Eye (tissue), 1 donor: Measurements from ENCODE around the gene GRAMD2B.
"Not testable (repeated sequence)": the region's sequence is repeated elsewhere in the genome, so short reads cannot be mapped to it uniquely, and the experiment has no call there.

Source experiments
- DNase-seq: peaks from one replicate; pipeline ENCODE4 v3.0.0-alpha.2; 2015

The GRAMD2B gene

GRCh38 chr5:126414874-126415502 lies 8.2 kb upstream of the GRAMD2B start:
- no peak for DNase-seq

DNA sequence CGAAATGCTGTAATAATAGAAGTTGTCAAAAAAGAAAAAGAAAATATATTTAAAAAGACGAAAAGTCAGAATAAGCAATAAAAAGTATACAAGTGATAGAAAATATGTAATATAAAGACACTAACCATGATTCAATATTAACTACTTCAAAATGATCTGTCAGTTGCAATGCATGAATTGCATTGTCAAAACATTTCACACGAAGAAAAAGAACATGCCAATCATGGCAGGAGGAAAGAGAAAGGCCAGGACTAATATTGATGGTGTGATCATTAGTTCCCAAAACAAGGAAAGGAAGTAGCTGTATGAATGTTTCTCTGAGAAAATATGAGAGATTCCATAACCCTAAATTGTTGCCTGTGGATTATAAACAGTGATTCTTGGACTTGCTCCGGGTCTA lies 7.4 kb upstream of the GRAMD2B start:
- no peak for DNase-seq

DNA sequence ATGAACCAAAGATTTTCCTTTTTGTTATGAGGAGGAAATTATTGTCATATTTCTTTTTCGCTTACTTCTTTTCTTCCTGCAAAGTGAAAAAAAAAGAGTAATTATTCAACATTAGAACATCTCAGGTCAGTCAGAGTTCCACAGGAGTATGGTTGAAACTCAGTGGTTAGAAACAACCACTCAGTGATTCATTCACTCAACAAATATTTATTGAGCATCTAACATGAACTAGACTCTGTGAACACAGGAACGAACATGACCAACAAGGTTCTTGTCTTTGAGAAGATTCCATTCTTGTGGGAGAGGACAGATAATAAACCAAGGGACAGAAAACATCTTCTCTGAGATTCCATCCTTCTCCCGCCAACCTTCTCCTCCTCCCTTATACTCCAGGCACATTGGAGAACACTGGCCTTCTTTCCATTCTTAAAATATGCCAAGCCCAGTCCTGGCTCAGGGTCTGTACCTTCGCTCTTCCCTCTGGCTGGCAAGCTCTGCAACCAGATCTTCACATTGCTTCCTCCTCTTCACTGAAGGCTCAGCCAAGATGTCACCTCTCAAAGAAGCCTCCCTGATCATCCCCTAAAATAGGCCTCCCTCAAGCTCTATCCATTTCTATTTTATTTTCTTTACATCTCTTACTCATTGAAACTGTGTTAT lies 6.8 kb upstream of the GRAMD2B start:
- DNase-seq: no peak

DNA sequence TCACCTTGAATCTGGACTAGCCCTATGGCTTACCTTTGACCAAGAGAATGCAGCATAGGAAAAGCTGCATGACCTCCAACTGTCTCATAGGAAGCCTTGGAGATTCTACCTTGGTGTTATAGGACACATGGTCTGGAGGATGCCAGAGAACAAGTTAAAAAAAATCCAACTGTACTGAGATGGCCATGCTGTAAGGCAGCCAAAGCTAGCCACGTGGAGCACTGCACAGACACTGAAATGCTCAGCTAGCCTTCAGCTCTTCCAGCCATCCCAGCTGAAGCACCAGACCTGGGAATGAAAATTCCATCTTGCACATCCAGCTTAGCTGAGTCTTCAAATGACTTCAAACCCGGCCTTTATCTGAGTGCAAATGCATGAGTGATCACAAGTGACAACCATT lies 6.0 kb upstream of the GRAMD2B start:
- peak; percentile 66 for DNase-seq

- no peak for DNase-seq
These were observed 4.1 kb upstream of the GRAMD2B start for GRCh38 chr5:126419102-126419501.

GRCh38 chr5:126428421-126428820 lies 5.2 kb downstream of the GRAMD2B start:
- no peak for DNase-seq

DNA sequence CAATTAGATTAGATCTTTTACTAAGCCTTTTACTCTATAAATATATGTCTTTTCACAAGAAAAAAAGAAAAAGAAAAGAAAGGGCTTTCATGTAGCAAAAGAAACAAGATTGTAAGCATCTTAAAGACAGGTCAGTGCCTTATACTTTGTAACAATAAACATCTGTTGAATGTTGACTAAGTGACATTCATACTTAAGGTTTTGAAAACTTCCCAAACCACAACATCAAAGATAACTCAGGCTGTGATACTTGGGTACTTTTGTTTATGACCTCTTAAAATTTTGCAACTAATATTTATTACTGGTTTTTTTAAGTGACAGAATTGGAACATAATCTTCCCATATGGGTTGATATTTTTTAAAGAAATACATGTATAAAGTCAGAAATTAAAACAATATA lies 7.4 kb downstream of the GRAMD2B start:
- no peak for DNase-seq

DNA sequence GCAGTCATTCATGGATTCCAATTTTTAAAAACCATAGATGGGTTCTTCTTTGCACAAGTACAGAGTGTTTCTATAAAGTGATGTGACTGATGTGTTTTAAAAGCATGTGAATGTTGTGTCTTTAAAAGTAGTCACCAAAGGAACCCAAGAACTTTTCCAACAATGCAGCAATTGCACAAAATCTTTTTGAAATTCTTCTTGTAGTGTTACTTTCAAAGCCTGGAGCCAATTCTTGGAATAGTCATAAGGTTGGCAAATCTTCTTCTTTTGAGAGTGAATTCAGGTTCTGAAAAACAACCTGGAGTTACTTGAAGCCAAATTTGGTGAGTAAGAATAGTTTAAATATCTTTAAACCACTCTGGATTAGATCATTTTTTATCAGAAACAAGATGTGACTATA lies 10.5 kb downstream of the GRAMD2B start:
- peak; percentile 7 for DNase-seq

DNA sequence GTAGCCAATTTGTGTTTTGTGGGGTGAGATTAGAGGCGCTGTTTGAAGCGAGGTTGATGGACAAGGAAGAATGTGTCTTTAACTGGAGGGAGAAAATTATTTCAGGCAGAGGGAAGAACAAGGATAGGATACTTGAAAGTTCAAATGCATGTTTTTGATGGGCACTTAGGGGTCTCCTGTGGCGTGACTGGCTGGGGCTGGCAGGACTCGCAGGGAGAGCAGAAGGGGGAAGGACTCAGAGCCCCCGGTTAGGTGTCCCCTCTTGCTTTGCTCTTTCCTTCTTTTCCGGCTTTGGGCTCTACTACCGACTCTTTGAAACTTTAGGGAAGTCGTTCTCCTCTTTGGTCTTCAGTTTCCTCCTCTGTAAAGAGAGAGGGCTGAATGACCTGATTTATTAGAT lies 12.1 kb downstream of the GRAMD2B start:
- no peak for DNase-seq

DNA sequence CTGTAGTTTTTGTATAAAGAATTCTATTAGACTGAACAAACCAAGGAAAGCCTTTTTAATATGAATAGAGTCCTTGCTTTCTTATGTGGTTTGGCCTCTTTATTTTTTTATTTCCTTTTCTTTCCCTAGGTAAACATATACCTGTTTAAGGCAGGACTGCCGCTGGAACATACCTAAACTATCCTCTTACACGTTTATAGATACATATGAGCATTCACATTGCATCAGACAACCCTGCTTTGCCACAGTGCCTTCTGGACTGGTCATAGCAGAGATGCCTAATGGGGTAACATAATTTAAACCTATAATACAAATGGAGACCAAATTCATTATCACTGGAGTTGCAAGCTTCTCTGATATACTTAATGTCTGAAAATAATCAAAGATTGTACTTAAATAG lies 12.5 kb downstream of the GRAMD2B start:
- no peak for DNase-seq

DNA sequence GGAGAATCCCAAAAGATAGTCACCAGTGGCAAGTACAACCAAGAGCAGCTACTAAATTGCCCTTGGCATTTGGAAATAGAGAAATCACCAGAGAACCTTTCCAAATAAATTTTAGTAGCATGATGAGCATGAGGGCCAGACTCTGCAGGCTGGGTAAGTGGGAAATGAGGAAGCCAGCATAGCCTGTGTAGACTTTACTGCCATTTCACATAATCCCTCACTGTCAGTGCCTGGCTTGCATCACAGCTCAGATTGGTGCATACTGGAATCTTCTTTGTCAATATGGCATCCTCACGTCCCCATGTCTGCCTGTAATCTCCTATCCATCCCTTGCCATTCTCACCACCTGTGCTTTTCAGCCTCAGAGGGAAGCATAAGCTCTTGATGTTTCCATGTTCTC lies 14.5 kb downstream of the GRAMD2B start:
- DNase-seq: no peak

- no peak for DNase-seq
These were observed 15.1 kb downstream of the GRAMD2B start for GRCh38 chr5:126438267-126438666.

GRCh38 chr5:126438868-126439267 lies 15.7 kb downstream of the GRAMD2B start:
- no peak for DNase-seq

- not testable (repeated sequence) for DNase-seq
These were observed 16.5 kb downstream of the GRAMD2B start for GRCh38 chr5:126439724-126440123.

DNA sequence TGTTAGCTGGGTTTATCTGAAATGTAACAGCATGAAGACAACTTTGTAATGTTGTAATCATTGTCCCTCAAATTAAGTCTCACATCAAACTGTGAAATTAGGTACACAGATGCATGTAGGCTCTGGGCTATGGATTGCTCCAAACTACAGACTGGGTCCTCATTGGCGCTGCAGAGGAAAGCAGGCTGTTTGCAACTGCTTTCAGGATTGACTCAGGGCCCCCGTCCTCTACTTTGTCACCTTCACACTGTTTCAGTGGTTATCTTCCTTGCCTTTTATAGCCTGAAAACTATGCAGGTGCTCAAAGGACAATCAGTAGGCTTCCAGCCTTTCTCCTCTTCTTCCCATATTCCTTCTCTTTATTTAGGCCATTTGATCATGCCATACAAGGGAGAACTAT lies 18.0 kb downstream of the GRAMD2B start:
- DNase-seq: no peak

- DNase-seq: no peak
These were observed 20.2 kb downstream of the GRAMD2B start for GRCh38 chr5:126443374-126443851.

GRCh38 chr5:126444137-126444536 lies 20.9 kb downstream of the GRAMD2B start:
- no peak for DNase-seq

- DNase-seq: no peak
These were observed 22.4 kb downstream of the GRAMD2B start for GRCh38 chr5:126445502-126446174.

GRCh38 chr5:126446498-126447224 lies 23.5 kb downstream of the GRAMD2B start:
- no peak for DNase-seq

DNA sequence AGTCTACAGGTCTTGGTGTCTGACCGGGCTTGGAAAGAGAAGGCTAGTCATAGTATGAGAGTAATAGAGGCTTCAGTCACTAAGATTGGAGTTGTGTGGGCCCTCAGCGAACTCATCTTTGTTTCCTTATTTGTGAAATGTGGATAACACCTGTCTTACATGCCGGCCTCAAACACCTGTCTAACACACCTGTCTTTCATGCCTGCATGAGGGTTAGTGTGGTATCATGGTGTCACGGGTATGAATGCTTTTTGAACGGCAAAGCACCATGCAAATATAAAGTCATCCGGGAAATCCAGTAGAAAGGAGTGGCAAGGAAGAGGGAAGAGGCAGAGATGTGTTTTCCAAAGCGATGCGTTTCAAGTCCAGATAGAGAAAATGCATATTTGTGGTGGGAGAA lies 25.5 kb downstream of the GRAMD2B start:
- DNase-seq: no peak

GRCh38 chr5:126449751-126450271 lies 26.6 kb downstream of the GRAMD2B start:
- no peak for DNase-seq

DNA sequence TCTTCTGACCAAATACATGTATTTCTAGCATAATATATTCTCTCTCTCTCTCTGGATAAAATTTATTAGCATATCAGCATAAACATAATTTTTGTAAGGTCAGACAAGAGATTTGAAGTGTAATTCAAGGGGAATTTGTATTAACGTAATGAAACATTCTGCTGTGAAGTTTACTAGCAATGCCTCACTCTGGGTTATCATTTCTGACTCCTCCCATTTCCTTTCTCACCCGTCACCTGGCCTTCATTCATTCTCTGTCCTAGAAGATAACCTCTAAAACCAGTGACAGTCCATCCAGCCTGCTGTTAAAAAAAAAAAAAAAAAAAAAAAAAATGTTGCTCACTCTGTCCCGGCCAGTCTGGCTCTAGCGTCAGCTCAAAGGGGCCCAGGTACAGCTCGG lies 27.1 kb downstream of the GRAMD2B start:
- no peak for DNase-seq

DNA sequence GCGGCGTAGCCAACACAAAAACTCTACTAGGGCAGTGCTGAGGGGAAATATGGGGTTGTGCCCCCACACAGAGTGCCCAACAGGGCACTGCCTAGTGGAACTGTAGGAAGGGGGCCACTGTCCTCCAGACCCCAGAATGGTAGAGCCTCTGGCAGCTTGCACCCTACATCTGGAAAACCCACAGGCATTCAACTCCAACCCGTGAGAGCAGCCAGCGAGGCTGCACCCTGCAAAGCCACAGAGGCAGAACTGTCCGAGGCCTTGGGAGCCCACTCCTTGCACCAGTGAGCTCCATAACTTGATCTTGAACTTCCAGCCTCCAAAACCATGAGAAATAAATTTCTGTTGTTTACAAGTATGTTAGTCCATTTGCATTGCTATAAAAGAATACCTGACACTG lies 27.7 kb downstream of the GRAMD2B start:
- DNase-seq: no peak
